ENCODE results near the gene ZRANB1. TPM values are rescaled to one million over a fixed set of nuclear protein-coding genes. Genes with fewer than 3 reads are reported as not detected.

The ZRANB1 gene
- total RNA-seq, 4 donors from 2014 or later, result 51.2 to 91.1 (median 74.6) TPM

DNA sequence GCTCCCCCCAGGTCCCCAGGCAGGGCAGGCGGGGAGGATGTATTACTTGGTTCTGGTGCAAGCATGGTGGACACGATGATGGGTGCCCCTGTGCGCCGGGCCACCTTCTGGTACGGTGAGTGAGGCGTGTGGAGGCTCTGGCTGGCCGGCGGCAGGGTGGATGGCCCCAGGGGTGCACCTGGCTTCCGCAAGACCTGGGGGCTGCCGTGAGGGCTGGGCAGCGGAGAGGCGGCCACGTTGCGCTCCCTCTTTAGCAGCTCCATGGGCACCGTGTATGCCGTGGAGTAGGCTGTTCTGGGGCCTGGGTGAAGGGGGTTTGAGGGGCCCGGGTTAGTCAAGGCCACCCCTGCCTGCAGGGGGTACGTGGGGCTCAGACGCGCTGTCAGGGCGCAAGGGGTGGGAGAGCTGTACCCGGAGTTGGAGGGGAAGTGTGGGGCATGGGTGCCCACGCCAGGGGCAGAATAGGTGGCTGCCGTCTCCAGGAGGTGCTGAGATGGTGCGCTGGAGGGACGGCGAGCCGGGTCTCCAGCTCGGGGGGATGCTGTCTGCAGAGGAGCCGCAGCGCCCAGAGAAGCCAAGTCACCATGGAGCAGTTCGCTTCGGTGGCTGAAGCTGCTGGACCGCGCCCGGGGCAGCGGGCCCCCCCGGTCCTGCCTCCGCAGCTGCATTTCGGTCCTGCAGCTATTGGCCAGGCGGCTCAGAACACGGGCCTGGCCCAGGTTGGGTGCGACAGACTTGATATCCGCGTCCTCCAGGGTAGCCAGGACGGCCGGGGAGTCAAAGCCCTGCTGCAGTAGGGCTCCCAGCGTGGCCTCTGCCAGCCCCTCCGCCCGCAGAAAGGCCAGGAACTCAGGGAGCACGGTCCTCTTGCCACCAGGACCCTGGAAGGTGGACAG is 84.4 kb downstream of the ZRANB1 start:
- TF ChIP-seq, protein P1, sequence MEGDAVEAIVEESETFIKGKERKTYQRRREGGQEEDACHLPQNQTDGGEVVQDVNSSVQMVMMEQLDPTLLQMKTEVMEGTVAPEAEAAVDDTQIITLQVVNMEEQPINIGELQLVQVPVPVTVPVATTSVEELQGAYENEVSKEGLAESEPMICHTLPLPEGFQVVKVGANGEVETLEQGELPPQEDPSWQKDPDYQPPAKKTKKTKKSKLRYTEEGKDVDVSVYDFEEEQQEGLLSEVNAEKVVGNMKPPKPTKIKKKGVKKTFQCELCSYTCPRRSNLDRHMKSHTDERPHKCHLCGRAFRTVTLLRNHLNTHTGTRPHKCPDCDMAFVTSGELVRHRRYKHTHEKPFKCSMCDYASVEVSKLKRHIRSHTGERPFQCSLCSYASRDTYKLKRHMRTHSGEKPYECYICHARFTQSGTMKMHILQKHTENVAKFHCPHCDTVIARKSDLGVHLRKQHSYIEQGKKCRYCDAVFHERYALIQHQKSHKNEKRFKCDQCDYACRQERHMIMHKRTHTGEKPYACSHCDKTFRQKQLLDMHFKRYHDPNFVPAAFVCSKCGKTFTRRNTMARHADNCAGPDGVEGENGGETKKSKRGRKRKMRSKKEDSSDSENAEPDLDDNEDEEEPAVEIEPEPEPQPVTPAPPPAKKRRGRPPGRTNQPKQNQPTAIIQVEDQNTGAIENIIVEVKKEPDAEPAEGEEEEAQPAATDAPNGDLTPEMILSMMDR (IDR thresholded peaks at IDR 0.05 in 4 of 5, conservative IDR thresholded peaks at IDR 0.05 in 1 of 5), result no peak
- TF ChIP-seq POLR2A (IDR thresholded peaks at IDR 0.05), result no peak
- no peak for ATAC-seq
- intact Hi-C loops (cut with DNase I; ENCODE audit: low total_unique reads), result no loop called here
- Histone ChIP-seq H3K4me1 (peaks cover 67 to 78% of the 10 kb centered on the region in 2 donors), H3K36me3 (no peaks in the 10 kb centered on the region), H3K27ac (peak overlapping the region in 3 of 4 donors; percentile 71 to 80 (median 73)), H3K27me3 (no peaks in the 10 kb centered on the region), H3K4me3 (no peak overlapping the region), H3K9me3 (no peaks in the 10 kb centered on the region)
- in situ Hi-C loops (cut with MboI; ENCODE audit: low sequenced_read_pairs in 4 of 4), result loop anchor here in 1 of 4 donors (25.0 kb wide), 1 partner anchor 311 kb away; no protein-coding TSS in a partner anchor
- DNase-seq, result no peak

DNA sequence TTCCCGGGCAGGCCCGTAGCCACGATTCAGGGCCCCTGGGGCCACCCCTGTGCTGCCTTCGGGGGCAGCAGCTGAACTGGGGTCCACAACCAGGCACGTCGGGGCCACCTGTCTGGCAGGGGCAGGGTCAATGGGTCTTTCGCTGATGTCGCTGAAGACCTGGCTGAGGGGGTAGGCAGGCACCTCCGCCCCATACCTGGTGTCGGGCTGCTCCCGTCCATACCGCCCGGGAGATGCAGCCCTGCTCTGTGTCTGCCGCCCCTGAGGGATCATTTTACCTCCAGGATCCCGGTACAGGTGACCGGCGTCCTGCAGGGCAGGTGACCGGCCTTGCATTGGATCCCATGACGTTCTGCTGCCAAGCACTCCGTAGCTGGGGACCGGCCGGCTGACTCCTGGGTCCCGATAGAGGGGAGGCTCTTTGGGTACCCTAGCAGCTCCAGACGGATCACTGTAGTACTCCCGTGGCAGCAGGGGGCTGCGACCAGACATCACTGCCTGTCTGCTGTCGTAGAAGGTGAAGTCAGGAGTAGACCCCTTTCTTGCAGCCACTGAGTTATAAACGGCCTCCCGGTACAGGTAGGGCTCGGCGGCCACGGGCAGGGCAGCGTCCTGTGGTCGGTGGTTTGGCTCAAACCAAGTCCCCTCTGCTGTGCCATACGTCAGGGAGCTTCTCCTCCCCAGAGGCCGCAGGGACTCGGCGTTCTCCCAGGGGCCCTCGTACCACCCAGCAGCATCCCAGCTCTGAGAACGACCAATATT is 85.2 kb downstream of the ZRANB1 start:
- intact Hi-C loops (cut with DNase I; ENCODE audit: low total_unique reads) (no loop called here), in situ Hi-C loops (cut with MboI; ENCODE audit: low sequenced_read_pairs in 4 of 4) (loop anchor here in 1 of 4 donors (25.0 kb wide), 1 partner anchor 310 kb away; no protein-coding TSS in a partner anchor)
- H3K4me1 ChIP-seq, result peaks cover 65 to 77% of the 10 kb centered on the region in 2 donors
- H3K4me3 ChIP-seq, result no peak overlapping the region
- no peaks in the 10 kb centered on the region for H3K27me3 ChIP-seq
- TF ChIP-seq, protein P1 (IDR thresholded peaks at IDR 0.05 in 4 of 5, conservative IDR thresholded peaks at IDR 0.05 in 1 of 5), result no peak
- no peak for TF ChIP-seq POLR2A (IDR thresholded peaks at IDR 0.05)
- no peaks in the 10 kb centered on the region for H3K36me3 ChIP-seq
- peak overlapping the region; percentile 66 to 79 (median 72) for H3K27ac ChIP-seq
- DNase-seq (no peak), ATAC-seq (no peak)
- no peaks in the 10 kb centered on the region for H3K9me3 ChIP-seq

DNA sequence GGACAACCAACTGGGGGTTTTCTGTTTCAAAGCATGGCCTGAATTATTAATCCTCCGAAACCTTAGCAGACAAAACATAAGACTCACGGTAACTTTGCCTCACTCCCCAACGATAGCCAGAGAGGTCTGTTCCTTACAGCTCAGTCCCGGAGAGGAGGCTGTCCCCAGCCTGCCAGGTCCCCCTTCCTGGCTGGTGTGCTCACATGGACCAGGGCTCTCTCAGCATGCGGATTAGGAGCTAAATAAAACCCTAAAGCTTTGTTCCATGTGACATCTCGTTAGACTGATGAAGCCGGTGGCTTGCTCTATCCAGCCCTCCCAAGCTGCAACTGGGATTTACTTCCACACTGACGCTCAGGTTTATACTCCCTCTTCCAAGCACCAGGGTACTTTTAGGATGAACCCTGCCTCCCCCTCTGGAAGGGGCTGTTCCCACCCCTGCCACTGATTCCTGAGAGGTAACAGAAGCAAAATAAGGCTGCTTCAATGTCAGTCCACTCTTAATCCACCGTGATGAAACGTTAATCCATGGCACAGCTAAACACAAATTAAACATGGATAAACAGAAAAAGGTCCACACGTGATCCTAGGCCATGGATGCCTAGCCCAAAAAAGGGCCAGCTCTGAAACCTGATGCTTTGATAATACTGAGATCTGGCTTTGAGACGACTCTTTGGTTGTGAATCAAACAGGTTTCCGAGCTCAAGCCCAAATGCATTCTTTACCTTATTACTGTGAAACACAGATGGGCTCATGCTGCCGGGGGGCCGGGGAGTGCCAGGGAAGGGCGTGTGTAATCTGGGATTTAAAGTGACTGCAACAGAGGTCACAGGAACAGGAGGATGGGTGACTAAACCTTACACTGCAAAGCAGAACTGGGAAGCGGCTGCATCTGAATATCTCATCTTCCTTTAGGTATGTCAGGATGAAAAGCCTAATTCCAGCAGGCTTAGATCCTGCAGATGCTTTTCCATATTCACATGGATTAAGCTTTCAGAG is 86.2 kb downstream of the ZRANB1 start:
- H3K9me3 ChIP-seq, result no peaks in the 10 kb centered on the region
- no peak overlapping the region for H3K4me3 ChIP-seq
- peak overlapping the region; percentile 66 to 79 (median 72) for H3K27ac ChIP-seq
- no peaks in the 10 kb centered on the region for H3K36me3 ChIP-seq
- TF ChIP-seq, protein P1 (IDR thresholded peaks at IDR 0.05 in 4 of 5, conservative IDR thresholded peaks at IDR 0.05 in 1 of 5), result no peak
- peak; percentile 8 to 11 for TF ChIP-seq POLR2A (IDR thresholded peaks at IDR 0.05)
- ATAC-seq (peak; percentile 29 to 55), DNase-seq (no peak)
- in situ Hi-C loops (cut with MboI; ENCODE audit: low sequenced_read_pairs in 4 of 4), result loop anchor here in 1 of 4 donors (25.0 kb wide), 1 partner anchor 309 kb away; no protein-coding TSS in a partner anchor
- intact Hi-C loops (cut with DNase I; ENCODE audit: low total_unique reads), result no loop called here
- no peaks in the 10 kb centered on the region for H3K27me3 ChIP-seq
- H3K4me1 ChIP-seq, result peaks cover 65 to 77% of the 10 kb centered on the region in 2 donors
